Measurements from ENCODE around the gene C2orf42. TPM values are rescaled to one million over a fixed set of nuclear protein-coding genes. Genes with fewer than 3 reads are reported as not detected.
"Not testable (repeated sequence)": the region's sequence is repeated elsewhere in the genome, so short reads cannot be mapped to it uniquely, and the experiment has no call there.

Gene C2orf42
- total RNA-seq, 2 donors from 2014 or later: 28.0 to 29.3 TPM

GRCh38 chr2:70101686-70102085, 89.1 kb downstream of the C2orf42 start:
- H3K27me3 Mint-ChIP-seq (ENCODE audit: low read depth); DNase-seq; H3K27ac Mint-ChIP-seq; ATAC-seq (replicated peaks in 1 of 2); H3K9me3 Mint-ChIP-seq; H3K36me3 Mint-ChIP-seq (ENCODE audit: insufficient read depth in 2 of 2); H3K4me3 Mint-ChIP-seq: not testable (repeated sequence)
- H3K4me1 Mint-ChIP-seq (ENCODE audit: low read depth): peaks cover 52% of the 10 kb centered on the region

GRCh38 chr2:70101174-70101573, 89.6 kb downstream of the C2orf42 start:
- H3K27ac Mint-ChIP-seq: no peak overlapping the region
- H3K36me3 Mint-ChIP-seq (ENCODE audit: insufficient read depth in 2 of 2): no peaks in the 10 kb centered on the region
- DNase-seq (no peak), ATAC-seq (replicated peaks in 1 of 2) (no peak)
- H3K4me1 Mint-ChIP-seq (ENCODE audit: low read depth): peaks cover 55% of the 10 kb centered on the region
- H3K9me3 Mint-ChIP-seq: no peaks in the 10 kb centered on the region
- no peaks in the 10 kb centered on the region for H3K27me3 Mint-ChIP-seq (ENCODE audit: low read depth)
- H3K4me3 Mint-ChIP-seq: no peak overlapping the region

Other genes with a start within 250 kb of the C2orf42 start
- gene ASPRV1, start 229.4 kb downstream of the C2orf42 start, total RNA-seq: 1 to 10 TPM; 1.0 to 2.0 TPM
- gene PCBP1, start 103.5 kb downstream of the C2orf42 start, total RNA-seq: 100 to 1,000 TPM; 270 to 291 TPM
- gene TIA1, start 57.6 kb upstream of the C2orf42 start, total RNA-seq: 100 to 1,000 TPM; 113 to 119 TPM
- gene PCYOX1, start 67.1 kb upstream of the C2orf42 start, total RNA-seq: 10 to 100 TPM; 16.7 to 18.5 TPM
- 100 to 1,000 TPM; 213 to 247 TPM for gene SNRPG, start 102.7 kb upstream of the C2orf42 start, total RNA-seq
- gene FAM136A, start 111.0 kb upstream of the C2orf42 start, total RNA-seq: 10 to 100 TPM; 60.3 to 62.9 TPM